Skin of body (tissue), 2 donors: ENCODE results near the gene YIPF2. TPM values are rescaled to one million over a fixed set of nuclear protein-coding genes. Genes with fewer than 3 reads are reported as not detected.

Experiments
- DNase-seq: peaks from one replicate; lab custom pipeline; 2025; lab: John Stamatoyannopoulos, UW
- total RNA-seq: library from RNA; depleted of rRNA; stranded (reverse); fragments of >200 nt; gene quantifications from one replicate; pipeline ENCODE4 v1.2.3, GENCODE V29; 2014

The YIPF2 gene
- total RNA-seq, 1 donor from 2014 or later: 30.9 TPM

DNA sequence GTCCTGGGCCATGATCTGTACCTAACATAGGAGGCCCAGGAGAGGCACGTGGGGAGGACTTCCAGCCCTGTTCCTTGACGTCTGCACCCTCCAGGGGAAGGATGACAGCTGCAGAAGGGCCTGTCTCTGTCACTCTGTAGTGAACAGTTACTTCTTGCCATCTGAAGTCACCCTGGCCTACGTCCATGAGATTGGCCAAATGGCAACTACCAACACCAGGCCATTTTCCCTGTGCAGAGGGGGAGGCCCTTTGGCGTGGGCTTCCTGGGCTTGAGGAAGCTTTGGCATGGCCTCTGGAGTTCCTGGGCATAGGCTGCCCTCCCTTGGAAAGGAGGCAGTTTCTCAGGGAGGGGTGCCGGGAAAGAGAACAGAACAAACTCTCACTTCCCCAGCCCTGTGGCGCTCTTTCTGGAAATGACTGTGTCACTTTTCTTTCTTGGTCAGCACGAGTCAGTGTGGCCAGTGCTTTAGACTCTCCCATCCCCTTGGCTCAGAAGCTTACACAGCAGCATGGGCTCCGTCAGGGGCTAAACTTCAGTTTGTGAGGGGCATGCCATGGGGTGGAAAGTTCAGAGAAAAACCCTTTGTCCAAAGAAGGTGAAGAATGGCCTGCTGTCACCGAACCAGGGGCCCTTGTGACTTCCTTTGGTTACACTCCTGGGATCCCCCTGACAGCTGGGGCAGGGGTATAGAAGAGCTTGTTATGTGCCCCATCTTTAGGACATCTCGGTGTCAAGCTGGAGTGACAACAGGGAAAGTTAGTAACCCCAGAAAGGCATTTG is 51.8 kb downstream of the YIPF2 start:
- DNase-seq: no peak

DNA sequence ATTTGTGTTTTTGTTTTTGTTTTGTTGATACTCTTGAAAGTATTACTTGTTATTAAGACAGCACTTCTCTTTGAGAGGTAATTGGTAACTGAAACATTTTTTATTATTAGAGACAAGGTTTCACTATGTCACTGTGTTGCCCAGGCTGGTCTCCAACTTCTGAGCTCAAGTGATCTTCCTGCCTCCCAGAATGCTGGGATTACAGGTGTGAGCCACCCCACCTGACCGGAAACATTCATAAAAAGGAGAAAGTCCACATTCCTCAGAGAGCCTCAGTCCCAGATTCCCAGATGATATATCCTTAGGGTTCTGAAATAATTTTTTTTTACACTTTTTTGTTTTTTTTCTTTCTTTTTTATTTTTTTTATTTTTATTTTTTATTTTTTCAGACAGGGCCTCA is 54.4 kb downstream of the YIPF2 start:
- DNase-seq: no peak

DNA sequence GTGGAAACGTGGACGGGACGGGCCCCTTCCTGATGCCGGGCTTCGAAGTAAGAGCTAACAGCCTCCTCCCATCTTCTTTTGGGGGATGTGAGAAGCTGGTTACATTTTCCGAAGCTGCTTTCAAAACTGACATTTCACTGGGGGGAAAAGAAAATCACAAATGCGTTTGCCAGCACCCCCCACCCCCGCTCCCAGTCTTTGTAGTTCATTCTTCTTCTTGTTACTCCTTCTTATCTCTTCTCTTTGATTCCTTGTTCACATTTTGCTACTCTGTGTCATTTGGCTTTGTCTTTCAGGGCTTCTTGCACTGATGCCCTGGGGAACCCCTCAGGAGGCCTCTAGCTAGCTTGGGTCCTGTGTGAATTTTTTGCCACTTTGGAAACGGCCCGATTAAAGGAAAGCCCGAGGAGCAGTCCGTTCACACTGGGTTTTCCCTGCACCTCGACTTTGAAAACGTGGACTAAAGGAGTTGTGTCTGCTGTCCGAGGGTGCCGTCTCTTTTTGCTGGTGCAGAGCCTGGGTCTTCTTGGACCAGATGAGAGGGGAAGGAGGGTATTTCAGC is 55.8 kb downstream of the YIPF2 start:
- no peak for DNase-seq

Other genes with a start within 250 kb of the YIPF2 start
- 24.0 TPM for gene QTRT1, start 227.2 kb downstream of the YIPF2 start, total RNA-seq
- 71.1 TPM for gene DNM2, start 210.6 kb downstream of the YIPF2 start, total RNA-seq
- 17.8 TPM for gene TMED1, start 92.4 kb downstream of the YIPF2 start, total RNA-seq
- 3.6 TPM for gene C19orf38, start 80.2 kb downstream of the YIPF2 start, total RNA-seq
- gene CARM1, start 57.1 kb downstream of the YIPF2 start, total RNA-seq: 19.2 TPM
- 16.3 TPM for gene TIMM29, start 172 bp upstream of the YIPF2 start, total RNA-seq
- gene SMARCA4, start 32.4 kb upstream of the YIPF2 start, total RNA-seq: 63.5 TPM
- 124 TPM for gene LDLR, start 160.8 kb upstream of the YIPF2 start, total RNA-seq
- gene SPC24, start 227.1 kb upstream of the YIPF2 start, total RNA-seq: 11.5 TPM